Left lung (tissue), 10 donors: ENCODE measurements around the gene RABGAP1L. TPM values are rescaled to one million over a fixed set of nuclear protein-coding genes. Genes with fewer than 3 reads are reported as not detected.

Experiments used
- ATAC-seq: fragments of 200-7000 bp; cut with Tn5 transposase; one replicate; pipeline ENCODE4 v1.9.1; 2020; ENCODE audit warnings: moderate library complexity
- DNase-seq, 4 donors: peaks; one replicate each; pipeline ENCODE4 v3.0.0-alpha.2; 2013 to 2020
- H3K27ac ChIP-seq, 2 donors: fragments of 200-600 bp; sonication (generic) in 1 of 2; one replicate each; pipeline versions ENCODE4 v1.5.0 to v1.8.0; 2020 to 2021
- H3K27me3 ChIP-seq, 2 donors: fragments of 200-600 bp; sonication (generic) in 1 of 2; one replicate each; pipeline versions ENCODE4 v1.5.0 to v1.8.0; 2020 to 2021
- H3K36me3 ChIP-seq, 2 donors: fragments of 200-600 bp; sonication (generic) in 1 of 2; one replicate each; pipeline versions ENCODE4 v1.5.0 to v1.8.0; 2020 to 2021
- H3K4me1 ChIP-seq, 2 donors: fragments of 200-600 bp; one replicate each; pipeline ENCODE4 v1.8.0; 2021
- H3K4me3 ChIP-seq, 2 donors: fragments of 200-600 bp; sonication (generic) in 1 of 2; one replicate each; pipeline versions ENCODE4 v1.5.0 to v1.8.0; 2020 to 2021; ENCODE audit warnings: mild to moderate bottlenecking in 1 of 2
- H3K9me3 ChIP-seq, 2 donors: fragments of 200-600 bp; sonication (generic) in 1 of 2; one replicate each; pipeline versions ENCODE4 v1.5.0 to v1.8.0; 2020 to 2021
- intact Hi-C, 2 donors: fragments of 100-400 bp; cut with DNase I; formaldehyde crosslinking; loops; one replicate each; pipeline versions ENCODE4 v1.11.2 to v1.14.2; 2022
- polyA plus RNA-seq, 6 donors: library from polyadenylated mRNA; unstranded; fragments of 120-200 nt; gene quantifications; one replicate each; pipeline ENCODE4 v1.2.1, GENCODE V29; 2013; ENCODE audit not compliant: insufficient read length in 6 of 6
- total RNA-seq, 2 donors: library from RNA; stranded (reverse); fragmentation: NEBNext Ultra II Directional; extraction: Animal tissue kit (Norgen Biotek cat#: 25700); gene quantifications; one replicate each; pipeline ENCODE4 v1.2.1, GENCODE V29; 2021
- TF ChIP-seq, protein P1 (sequence below), 2 donors: fragments of 200-600 bp; sonication (generic) in 1 of 2; IDR thresholded peaks; one replicate each; pipeline versions ENCODE4 v1.5.0 to v1.8.0; 2021; ENCODE audit warnings: antibody characterized with exemption in 2 of 2
- donor health status: DM: no; HTN: yes; CAD: no.
- donor health status: DM: no; HTN: no; CAD: no.

The RABGAP1L gene
- total and polyA plus RNA-seq, 8 donors, result 40.3 to 67.3 (median 51.4) TPM

- H3K27ac ChIP-seq, result no peak overlapping the region
Measured at GRCh38 chr1:174269989-174270651, 110.8 kb downstream of the RABGAP1L start.

GRCh38 chr1:174273190-174273589 lies 113.9 kb downstream of the RABGAP1L start:
- H3K27me3 ChIP-seq, result no peaks in the 10 kb centered on the region
- no peaks in the 10 kb centered on the region for H3K36me3 ChIP-seq
- intact Hi-C loops, result no loop called here
- TF ChIP-seq, protein P1, sequence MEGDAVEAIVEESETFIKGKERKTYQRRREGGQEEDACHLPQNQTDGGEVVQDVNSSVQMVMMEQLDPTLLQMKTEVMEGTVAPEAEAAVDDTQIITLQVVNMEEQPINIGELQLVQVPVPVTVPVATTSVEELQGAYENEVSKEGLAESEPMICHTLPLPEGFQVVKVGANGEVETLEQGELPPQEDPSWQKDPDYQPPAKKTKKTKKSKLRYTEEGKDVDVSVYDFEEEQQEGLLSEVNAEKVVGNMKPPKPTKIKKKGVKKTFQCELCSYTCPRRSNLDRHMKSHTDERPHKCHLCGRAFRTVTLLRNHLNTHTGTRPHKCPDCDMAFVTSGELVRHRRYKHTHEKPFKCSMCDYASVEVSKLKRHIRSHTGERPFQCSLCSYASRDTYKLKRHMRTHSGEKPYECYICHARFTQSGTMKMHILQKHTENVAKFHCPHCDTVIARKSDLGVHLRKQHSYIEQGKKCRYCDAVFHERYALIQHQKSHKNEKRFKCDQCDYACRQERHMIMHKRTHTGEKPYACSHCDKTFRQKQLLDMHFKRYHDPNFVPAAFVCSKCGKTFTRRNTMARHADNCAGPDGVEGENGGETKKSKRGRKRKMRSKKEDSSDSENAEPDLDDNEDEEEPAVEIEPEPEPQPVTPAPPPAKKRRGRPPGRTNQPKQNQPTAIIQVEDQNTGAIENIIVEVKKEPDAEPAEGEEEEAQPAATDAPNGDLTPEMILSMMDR (IDR thresholded peaks at IDR 0.05), result no peak
- no peaks in the 10 kb centered on the region for H3K9me3 ChIP-seq
- H3K27ac ChIP-seq, result no peak overlapping the region
- no peaks in the 10 kb centered on the region for H3K4me1 ChIP-seq
- DNase-seq, result no peak
- H3K4me3 ChIP-seq, result no peak overlapping the region
- no peak for ATAC-seq

More at GRCh38 chr1:174269989-174270651, 110.8 kb downstream of the RABGAP1L start:
- no peaks in the 10 kb centered on the region for H3K36me3 ChIP-seq
- no peak for DNase-seq
- H3K9me3 ChIP-seq, result no peaks in the 10 kb centered on the region
- TF ChIP-seq, protein P1 (IDR thresholded peaks at IDR 0.05), result no peak
- no peak for ATAC-seq
- H3K4me1 ChIP-seq, result peaks cover 0 to 4% of the 10 kb centered on the region in 2 donors
- H3K27me3 ChIP-seq, result no peaks in the 10 kb centered on the region
- intact Hi-C loops, result loop anchor here in 1 of 2 donors (5.0 kb wide), 1 partner anchor 467 kb away; no protein-coding TSS in a partner anchor
- H3K4me3 ChIP-seq, result no peak overlapping the region

- no peak for DNase-seq
- H3K27ac ChIP-seq, result no peak overlapping the region
- no peaks in the 10 kb centered on the region for H3K27me3 ChIP-seq
- no peaks in the 10 kb centered on the region for H3K36me3 ChIP-seq
- H3K4me1 ChIP-seq, result no peaks in the 10 kb centered on the region
- TF ChIP-seq, protein P1 (IDR thresholded peaks at IDR 0.05), result no peak
- no peak overlapping the region for H3K4me3 ChIP-seq
- no peak for ATAC-seq
- H3K9me3 ChIP-seq, result no peaks in the 10 kb centered on the region
- intact Hi-C loops, result no loop called here
Measured at GRCh38 chr1:174273776-174274175, 114.5 kb downstream of the RABGAP1L start.

DNA sequence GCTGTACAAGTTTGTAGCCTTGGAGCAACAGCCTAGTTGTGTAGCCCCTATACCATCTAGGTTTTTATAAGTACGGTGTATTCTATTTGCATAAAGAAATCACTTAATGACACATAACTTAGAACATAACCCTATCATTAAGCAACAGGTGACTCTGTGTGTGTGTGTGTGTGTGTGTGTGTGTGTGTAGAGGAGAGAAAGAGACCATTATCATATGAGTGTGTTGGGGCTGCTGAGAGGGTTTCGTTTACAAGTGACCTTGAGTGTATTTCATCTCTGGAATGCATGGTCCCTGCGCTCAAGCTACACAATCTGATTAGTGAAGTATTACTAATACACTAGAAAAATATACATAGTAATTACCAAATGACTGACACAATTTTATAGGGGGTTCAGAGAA lies 115.1 kb downstream of the RABGAP1L start:
- Histone ChIP-seq H3K36me3 (no peaks in the 10 kb centered on the region), H3K27ac (no peak overlapping the region), H3K4me1 (no peaks in the 10 kb centered on the region), H3K4me3 (no peak overlapping the region), H3K9me3 (no peaks in the 10 kb centered on the region), H3K27me3 (no peaks in the 10 kb centered on the region)
- ATAC-seq (no peak), DNase-seq (no peak)
- intact Hi-C loops, result no loop called here
- TF ChIP-seq, protein P1 (IDR thresholded peaks at IDR 0.05), result no peak

GRCh38 chr1:174274884-174275283 lies 115.6 kb downstream of the RABGAP1L start:
- Histone ChIP-seq H3K4me3 (no peak overlapping the region), H3K27ac (no peak overlapping the region), H3K9me3 (no peaks in the 10 kb centered on the region), H3K36me3 (no peaks in the 10 kb centered on the region), H3K4me1 (no peaks in the 10 kb centered on the region), H3K27me3 (no peaks in the 10 kb centered on the region)
- TF ChIP-seq, protein P1 (IDR thresholded peaks at IDR 0.05), result no peak
- DNase-seq (no peak), ATAC-seq (no peak)
- intact Hi-C loops, result no loop called here
